ENCODE data around the gene SUN5.
"Not testable (repeated sequence)": the region's sequence is repeated elsewhere in the genome, so short reads cannot be mapped to it uniquely, and the experiment has no call there.

The SUN5 gene

DNA sequence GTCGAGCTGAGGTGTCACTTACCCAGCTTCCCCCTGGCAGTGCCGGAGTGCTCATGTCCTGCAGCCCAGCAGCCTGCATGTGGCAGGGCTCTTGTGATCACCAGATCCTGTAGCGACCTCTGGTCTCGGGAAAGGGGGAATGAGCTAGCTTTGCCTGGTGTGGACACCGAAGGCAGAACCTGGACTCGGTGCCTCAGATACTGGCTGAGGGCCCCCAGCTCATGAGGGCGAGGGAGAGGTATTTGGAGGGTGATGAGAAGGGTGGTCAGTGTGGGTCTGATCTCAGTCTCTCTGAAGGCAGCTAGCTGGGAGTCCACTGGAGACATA, 26.3 kb downstream of the SUN5 start:
- in situ Hi-C loops (cut with MboI; ENCODE audit: low sequenced_read_pairs): no loop called here

GRCh38 chr20:32977281-32978008, 26.8 kb downstream of the SUN5 start:
- in situ Hi-C loops (cut with MboI; ENCODE audit: low sequenced_read_pairs): no loop called here

DNA sequence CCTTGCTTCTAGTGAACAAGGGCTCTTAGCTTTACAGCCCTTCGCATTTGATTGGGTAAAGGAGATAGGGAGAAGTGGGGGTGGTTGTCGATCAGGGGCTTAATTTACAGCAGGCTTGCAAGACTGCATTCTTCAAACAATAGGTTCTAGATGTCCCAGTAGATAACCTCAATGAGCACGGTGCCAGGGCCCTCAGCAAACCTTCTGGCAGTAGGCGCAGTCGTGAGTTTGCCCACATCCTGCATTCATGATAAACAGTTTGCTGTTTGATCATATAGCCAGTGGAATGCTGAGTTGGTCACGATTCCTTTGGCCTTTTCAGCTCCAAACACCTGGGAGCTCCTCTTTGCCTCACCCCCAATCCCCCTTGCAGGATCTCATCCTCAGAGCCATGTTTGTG, 27.5 kb downstream of the SUN5 start:
- in situ Hi-C loops (cut with MboI; ENCODE audit: low sequenced_read_pairs): no loop called here

DNA sequence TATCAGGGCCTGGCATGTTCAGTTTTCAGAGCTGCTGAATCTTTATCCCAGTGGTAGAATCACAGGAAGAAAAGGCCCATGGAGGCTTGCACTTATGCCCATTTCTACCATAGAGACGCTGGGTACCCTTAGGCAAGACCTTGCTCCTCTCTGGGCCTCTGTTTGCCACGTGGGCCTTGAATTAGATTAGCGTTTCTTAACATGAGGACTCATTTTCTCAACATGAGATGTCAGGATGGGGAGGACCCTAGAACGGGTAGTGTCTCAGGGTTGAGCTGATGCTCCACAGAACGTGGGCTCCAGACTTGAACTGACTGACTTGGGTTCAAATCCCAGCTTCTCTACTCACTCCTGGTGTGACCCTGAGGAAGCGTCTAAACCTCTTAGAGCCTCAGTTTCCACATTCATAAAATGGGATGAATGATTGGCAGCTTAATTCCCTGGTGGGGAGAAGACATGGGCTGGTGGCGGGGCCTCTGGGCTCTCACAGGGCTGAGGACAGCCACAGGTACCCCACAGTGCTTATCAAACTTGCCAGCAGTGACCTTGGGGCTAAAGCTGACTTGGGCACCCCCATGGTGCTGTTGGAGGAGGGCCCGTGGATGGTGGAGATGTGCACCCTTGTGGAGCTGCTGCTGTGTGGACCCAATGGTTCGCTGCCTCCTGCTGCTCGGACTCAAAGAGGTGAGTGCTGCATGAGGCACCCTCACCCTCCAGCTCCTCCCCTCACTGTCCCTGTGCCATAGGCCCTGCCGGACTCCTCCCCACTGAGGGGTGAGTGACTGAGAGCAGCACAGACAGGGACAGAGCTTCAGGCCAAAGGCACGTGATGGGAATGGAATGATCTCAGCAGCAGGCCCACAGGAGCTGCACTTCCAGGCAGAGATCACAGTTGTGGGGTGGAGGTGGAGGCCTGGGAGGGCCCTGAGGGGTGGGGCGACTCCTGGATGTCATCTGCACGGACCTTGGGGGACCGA, 28.2 kb downstream of the SUN5 start:
- in situ Hi-C loops (cut with MboI; ENCODE audit: low sequenced_read_pairs): no loop called here

DNA sequence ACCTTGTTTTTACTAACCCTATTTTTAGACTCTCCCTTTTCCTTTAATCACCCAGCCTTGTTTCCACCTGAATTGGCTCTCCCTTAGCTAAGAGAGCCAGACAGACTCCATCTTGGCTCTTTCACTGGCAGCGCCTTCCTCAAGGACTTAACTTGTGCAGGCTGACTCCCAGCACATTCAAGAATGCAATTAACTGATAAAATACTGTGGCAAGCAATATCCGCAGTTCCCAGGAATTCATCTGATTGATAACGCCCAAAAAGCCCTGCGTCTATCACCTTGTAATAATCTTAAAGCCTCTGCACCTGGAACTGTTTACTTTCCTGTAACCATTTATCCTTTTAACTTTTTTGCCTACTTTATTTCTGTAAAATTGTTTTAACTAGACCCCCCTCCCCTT, 29.1 kb downstream of the SUN5 start:
- in situ Hi-C loops (cut with MboI; ENCODE audit: low sequenced_read_pairs): not testable (repeated sequence)

- in situ Hi-C loops (cut with MboI; ENCODE audit: low sequenced_read_pairs): not testable (repeated sequence)
Observed at GRCh38 chr20:32974204-32975064, 29.8 kb downstream of the SUN5 start.

GRCh38 chr20:32973077-32973717, 31.0 kb downstream of the SUN5 start:
- in situ Hi-C loops (cut with MboI; ENCODE audit: low sequenced_read_pairs): no loop called here

- in situ Hi-C loops (cut with MboI; ENCODE audit: low sequenced_read_pairs): no loop called here
Observed at GRCh38 chr20:32972181-32973076, 31.8 kb downstream of the SUN5 start.

- in situ Hi-C loops (cut with MboI; ENCODE audit: low sequenced_read_pairs): no loop called here
Observed at GRCh38 chr20:32971703-32972161, 32.5 kb downstream of the SUN5 start.

DNA sequence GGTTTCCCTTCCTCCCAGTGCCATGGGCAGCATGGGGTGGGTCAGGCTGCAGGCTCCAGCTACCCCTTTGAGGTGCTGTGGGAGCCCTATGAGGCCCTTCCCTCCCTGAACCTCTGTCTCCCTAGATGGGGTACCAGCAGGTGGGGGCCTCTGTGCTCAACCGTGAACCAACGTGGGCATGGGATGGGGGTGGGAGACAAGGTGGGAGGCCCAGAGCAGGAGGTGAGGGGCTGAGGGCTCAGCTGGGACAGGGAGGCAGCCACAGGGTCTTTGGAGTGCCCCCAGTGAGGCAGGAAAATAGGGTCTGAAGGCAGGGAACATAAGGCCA, 33.3 kb downstream of the SUN5 start:
- in situ Hi-C loops (cut with MboI; ENCODE audit: low sequenced_read_pairs): no loop called here

GRCh38 chr20:32970115-32970972, 33.9 kb downstream of the SUN5 start:
- in situ Hi-C loops (cut with MboI; ENCODE audit: low sequenced_read_pairs): no loop called here

DNA sequence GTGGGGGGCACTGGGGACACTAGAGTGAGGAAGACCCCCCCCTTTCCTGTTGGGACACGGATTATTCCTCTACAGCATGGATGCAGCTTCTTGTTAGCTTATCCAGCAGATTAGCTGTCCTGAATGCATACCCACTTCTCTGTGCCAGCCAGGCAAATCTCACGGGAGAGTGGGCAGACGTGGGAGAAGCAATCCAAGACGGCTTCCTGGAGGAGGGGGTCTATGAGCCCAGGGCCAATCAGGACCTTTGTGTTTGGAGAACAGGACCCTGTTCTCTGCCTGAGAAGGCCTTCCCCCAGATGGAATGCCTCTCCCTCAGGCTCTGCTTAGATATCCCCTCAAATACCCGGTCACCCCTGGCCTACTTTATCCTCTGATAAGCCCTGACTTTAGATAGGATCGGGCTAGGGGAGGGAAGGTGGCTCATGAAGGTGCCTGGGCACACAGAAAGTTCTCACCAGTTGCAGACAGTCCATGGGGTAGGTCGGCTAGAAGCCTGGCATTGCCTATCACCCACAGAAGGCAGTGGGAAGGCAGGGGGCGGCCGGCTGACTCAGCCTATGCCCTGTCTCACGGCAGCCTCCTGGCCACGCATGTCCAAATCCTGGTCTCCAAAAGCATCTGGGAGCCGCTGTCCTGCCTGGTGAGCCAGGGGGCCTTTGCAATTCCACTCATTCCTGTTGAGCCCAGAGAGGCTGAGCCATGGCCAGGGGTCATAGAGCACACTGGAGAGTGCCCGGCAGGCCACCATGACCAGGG, 34.7 kb downstream of the SUN5 start:
- in situ Hi-C loops (cut with MboI; ENCODE audit: low sequenced_read_pairs): no loop called here

GRCh38 chr20:32968478-32969241, 35.6 kb downstream of the SUN5 start:
- in situ Hi-C loops (cut with MboI; ENCODE audit: low sequenced_read_pairs): no loop called here

DNA sequence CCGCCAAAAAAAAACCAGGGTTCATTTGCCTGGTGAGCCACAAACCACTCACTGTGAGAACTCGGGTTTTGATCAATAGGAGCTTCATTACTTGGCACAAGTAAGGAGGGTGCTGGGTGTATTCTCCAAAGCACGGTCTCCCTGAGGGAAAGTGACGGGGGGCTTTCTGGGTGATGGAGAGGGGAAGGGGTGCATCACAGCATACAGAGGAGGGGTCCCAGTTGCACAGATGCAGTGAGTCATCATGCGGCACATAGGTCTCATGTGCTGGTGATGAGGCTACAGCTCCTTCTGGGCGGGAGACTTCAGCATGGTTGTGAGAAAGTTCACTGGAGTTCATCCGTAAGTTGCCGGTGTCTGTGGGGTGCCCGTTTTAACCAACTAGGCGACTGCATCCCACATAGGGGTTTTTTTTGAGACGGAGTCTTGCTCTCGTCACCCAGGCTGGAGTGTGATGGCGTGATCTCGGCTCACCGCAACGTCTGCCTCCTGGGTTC, 36.2 kb downstream of the SUN5 start:
- in situ Hi-C loops (cut with MboI; ENCODE audit: low sequenced_read_pairs): no loop called here

DNA sequence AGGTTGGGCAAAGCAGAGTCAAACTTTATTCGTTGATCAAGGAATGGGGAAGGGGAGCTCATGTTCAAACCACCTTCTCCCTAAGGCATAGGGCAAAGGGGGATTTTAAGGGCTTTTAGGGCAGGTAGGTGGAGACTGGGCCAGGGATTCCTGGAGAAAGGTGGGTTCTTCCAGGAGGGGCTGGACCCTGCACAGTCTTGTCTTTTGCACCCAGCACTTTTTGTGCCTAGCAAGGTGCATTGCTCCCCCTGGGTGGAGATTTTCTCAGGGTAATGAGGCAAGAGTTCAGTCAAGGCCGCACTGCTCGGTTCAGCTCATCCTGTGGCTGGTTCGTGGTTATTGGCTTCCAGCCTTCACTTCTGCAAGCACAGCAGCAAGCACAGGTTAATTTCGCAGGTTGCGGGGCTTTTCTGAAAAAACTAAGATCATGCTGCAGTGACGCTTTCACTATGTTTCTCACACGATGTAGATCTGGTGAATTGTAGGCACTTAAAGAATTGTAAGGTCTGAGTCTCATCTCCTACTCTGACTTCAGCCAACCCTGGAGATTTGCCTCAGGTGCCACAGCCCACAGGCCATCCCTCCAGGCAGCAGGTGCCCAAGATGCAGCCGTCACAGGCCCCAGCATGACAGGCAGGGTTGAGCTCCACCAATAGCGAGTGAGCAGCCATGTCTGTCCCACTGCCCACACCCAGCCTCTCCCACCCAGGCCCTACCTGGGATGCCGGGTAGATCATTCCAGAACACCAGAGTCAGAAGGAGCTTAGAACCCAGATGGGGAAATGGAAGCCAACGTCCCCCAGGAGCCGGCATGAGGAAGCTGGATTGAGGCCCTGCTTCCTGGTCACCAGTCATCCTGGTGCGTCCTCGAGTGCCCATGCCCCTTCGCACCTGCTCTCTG, 37.1 kb downstream of the SUN5 start:
- in situ Hi-C loops (cut with MboI; ENCODE audit: low sequenced_read_pairs): no loop called here

DNA sequence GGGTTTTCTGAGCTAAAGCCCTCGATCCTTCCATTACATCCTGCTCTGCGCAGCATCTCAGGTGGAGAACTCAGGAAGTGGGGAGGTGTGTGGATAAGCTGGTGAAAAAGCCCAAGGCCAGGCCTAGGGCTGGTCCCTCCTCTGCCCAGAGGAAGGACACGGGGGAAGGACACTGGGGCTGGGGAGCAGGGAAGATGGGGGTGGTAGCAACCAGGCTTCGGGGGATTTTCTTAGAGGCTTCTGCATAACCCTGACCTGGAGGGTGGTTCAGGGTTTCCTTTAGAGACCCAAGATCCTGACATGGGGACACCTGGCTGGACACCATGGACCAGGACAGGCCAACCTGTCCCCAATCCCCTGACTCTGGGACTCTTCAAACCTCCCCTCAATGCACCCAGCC, 37.9 kb downstream of the SUN5 start:
- in situ Hi-C loops (cut with MboI; ENCODE audit: low sequenced_read_pairs): no loop called here
